ENCODE results near the gene SCFD2.
A peak's percentile ranks its signal among the peaks of the same experiment; 100 is the strongest.
"Not testable (repeated sequence)": the region's sequence is repeated elsewhere in the genome, so short reads cannot be mapped to it uniquely, and the experiment has no call there.

The SCFD2 gene

GRCh38 chr4:52840531-52841370 lies 525.1 kb downstream of the SCFD2 start:
- no peak for DNase-seq

- no peak for DNase-seq
Observed at GRCh38 chr4:52838729-52839586, 526.9 kb downstream of the SCFD2 start.

- no peak for DNase-seq
Observed at GRCh38 chr4:52837716-52838558, 527.9 kb downstream of the SCFD2 start.

GRCh38 chr4:52836678-52837077 lies 529.2 kb downstream of the SCFD2 start:
- DNase-seq: no peak

GRCh38 chr4:52836120-52836519 lies 529.7 kb downstream of the SCFD2 start:
- DNase-seq: no peak

- DNase-seq: not testable (repeated sequence)
Observed at GRCh38 chr4:52834641-52835456, 531.0 kb downstream of the SCFD2 start.

- DNase-seq: no peak
Observed at GRCh38 chr4:52833941-52834525, 531.8 kb downstream of the SCFD2 start.

GRCh38 chr4:52825460-52826090 lies 540.3 kb downstream of the SCFD2 start:
- DNase-seq: no peak

GRCh38 chr4:52824603-52825459 lies 541.0 kb downstream of the SCFD2 start:
- DNase-seq: peak; percentile 23

- no peak for DNase-seq
Observed at GRCh38 chr4:52824270-52824602, 541.6 kb downstream of the SCFD2 start.

- no peak for DNase-seq
Observed at GRCh38 chr4:52823702-52824092, 542.2 kb downstream of the SCFD2 start.

Data from NCI-H2029 treated with DMSO at 0.1 percent for 48 hours (cell line).